NCI-H526 treated with DMSO at 0.1 percent for 48 hours (cell line): ENCODE results near the gene STRADB.
"Not testable (repeated sequence)": the region's sequence is repeated elsewhere in the genome, so short reads cannot be mapped to it uniquely, and the experiment has no call there.

Experiments
- DNase-seq: peaks from one replicate; lab custom pipeline; 2025; lab: John Stamatoyannopoulos, UW

Gene STRADB

GRCh38 chr2:201467666-201468065 lies 16.1 kb downstream of the STRADB start:
- DNase-seq, result no peak

GRCh38 chr2:201470821-201471731 lies 19.5 kb downstream of the STRADB start:
- DNase-seq, result no peak

GRCh38 chr2:201471732-201472393 lies 20.3 kb downstream of the STRADB start:
- no peak for DNase-seq

- no peak for DNase-seq
Observed at GRCh38 chr2:201472411-201472810, 20.9 kb downstream of the STRADB start.

- DNase-seq, result no peak
Observed at GRCh38 chr2:201482543-201482942, 31.0 kb downstream of the STRADB start.

- DNase-seq, result no peak
Observed at GRCh38 chr2:201483342-201483741, 31.8 kb downstream of the STRADB start.

GRCh38 chr2:201483758-201484157 lies 32.2 kb downstream of the STRADB start:
- DNase-seq, result not testable (repeated sequence)

- DNase-seq, result no peak
Observed at GRCh38 chr2:201484805-201485204, 33.3 kb downstream of the STRADB start.

GRCh38 chr2:201490291-201490690 lies 38.8 kb downstream of the STRADB start:
- DNase-seq, result no peak

GRCh38 chr2:201496785-201497184 lies 45.2 kb downstream of the STRADB start:
- no peak for DNase-seq

GRCh38 chr2:201500534-201500933 lies 49.0 kb downstream of the STRADB start:
- no peak for DNase-seq

GRCh38 chr2:201502713-201503112 lies 51.2 kb downstream of the STRADB start:
- no peak for DNase-seq

- DNase-seq, result no peak
Observed at GRCh38 chr2:201507725-201508124, 56.2 kb downstream of the STRADB start.

- no peak for DNase-seq
Observed at GRCh38 chr2:201513271-201513670, 61.7 kb downstream of the STRADB start.

- no peak for DNase-seq
Observed at GRCh38 chr2:201515573-201516246, 64.2 kb downstream of the STRADB start.

GRCh38 chr2:201517094-201517493 lies 65.6 kb downstream of the STRADB start:
- no peak for DNase-seq

- no peak for DNase-seq
Observed at GRCh38 chr2:201520201-201520600, 68.7 kb downstream of the STRADB start.

- DNase-seq, result no peak
Observed at GRCh38 chr2:201522965-201523364, 71.4 kb downstream of the STRADB start.

- no peak for DNase-seq
Observed at GRCh38 chr2:201523506-201523905, 72.0 kb downstream of the STRADB start.
